NCI-H146 treated with DMSO at 0.1 percent for 48 hours (cell line): ENCODE data around the gene SNW1.
A peak's percentile ranks its signal among the peaks of the same experiment; 100 is the strongest.
"Not testable (repeated sequence)": the region's sequence is repeated elsewhere in the genome, so short reads cannot be mapped to it uniquely, and the experiment has no call there.

Experiments
- DNase-seq: peaks from one replicate; lab custom pipeline; 2025; ENCODE audit not compliant: unreplicated experiment; lab: John Stamatoyannopoulos, UW

SNW1 gene

DNA sequence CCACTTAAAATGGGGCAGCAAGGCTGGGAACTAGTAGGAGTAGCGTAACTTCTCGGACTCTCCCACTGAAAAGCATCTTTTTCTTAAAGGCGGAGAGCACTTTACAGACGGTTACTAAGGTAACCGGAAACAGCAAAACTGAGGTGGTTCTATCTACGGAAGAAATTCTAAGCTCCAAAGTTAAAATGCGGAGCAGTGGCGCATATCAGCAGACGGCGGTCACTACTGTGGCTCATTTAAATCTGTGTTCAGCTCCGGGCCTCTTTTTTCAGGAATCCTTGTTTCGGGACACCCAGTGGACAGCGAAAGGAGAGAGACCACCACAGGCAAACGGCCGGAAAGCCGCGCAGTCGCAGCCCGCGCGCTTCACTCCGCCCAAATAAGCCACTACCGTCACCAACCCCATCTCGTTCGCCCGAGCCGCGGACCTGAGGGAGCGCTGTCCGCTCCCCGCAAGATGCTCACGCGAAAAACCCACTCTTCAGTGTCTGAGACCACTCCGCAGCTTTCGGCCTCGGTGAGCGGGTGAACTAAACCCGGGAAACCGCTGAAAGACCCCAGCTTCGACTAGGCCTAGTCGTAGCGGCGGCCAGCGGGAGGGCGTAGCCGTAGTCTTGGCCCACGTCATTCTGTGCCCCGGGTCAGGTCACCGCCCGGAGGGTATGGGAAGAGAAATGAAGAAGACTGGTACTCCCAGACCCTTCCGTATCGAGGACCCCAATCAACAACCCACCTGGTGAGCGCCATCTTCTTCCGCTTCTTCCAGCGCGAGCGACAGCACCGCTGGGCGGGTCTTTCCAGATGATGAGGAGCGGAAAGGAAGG, at the start of gene SNW1:
TSS of gene SNW1 (minus strand) at position 776 of the 824 bp plus-strand sequence. CDS start at position 747, 29 bp downstream.
- DNase-seq = peak; percentile 20

GRCh38 chr14:77809011-77809410, 48.1 kb upstream of the SNW1 start:
- DNase-seq = no peak

- DNase-seq = no peak
These were observed 47.3 kb upstream of the SNW1 start for GRCh38 chr14:77808250-77808649.

DNA sequence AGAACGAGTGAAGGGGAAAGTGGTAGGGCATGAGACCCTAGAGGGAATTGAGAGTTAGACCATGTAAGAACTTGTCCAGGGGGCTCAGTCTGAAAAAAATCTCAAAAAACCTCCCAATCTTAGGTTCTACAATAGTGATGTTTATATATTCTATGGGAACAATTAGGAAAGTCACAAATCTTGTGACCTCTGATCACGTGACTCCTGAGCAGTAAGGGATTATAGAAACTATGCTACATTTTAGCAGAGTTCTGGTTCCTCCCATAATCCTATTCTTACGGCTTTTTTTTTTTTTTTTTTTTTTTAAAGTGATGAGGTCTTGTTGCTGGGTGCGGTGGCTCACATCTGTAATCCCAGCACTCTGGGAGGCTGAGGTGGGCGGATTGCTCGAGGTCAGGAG, 44.8 kb upstream of the SNW1 start:
- no peak for DNase-seq

- DNase-seq = peak; percentile 16
These were observed 43.6 kb upstream of the SNW1 start for GRCh38 chr14:77804592-77804991.

GRCh38 chr14:77800814-77801213, 39.9 kb upstream of the SNW1 start:
- DNase-seq = no peak

DNA sequence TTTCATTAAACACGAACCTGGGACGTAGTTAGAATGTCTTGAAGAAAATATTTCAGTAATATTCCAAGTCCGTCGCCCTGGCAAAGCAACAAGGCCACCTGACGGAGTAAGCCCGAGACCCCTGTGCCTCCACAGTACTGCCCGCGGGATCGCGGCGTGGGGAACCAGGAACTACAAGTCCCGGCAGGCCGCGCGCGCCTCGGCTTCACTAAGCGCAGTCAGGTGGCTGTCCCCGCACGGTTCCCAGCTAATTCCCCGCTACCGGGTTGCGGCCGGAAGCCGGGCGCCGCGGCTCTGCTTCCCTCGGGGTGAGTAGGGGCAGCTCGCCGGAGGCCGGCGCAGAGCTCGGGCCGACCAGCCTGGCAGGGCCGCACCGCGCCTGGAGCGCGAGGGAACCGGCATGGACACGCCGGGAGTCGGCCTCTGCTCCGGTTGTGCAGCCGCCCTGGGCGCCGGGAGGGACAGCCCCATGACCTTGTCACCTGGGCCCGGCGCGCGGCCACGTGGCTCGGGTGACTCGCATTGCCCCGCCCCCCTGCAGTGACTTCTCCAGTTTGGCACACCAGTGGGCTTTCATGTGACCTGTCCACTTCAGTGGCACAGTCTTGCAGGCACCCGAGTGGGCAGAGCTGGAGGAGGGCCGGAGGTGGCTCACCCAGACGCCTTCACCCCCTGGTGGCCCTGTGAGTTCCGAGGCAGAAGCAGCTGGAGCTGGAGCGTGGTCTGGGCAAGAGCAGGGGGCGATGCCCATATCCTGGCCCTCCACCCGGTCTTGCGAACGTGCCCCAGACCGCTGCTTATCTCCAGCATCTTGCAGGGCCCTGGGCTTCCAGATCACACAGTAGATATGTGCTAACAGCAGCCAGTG, 39.1 kb upstream of the SNW1 start, which contains the start of gene ADCK1:
TSS of gene ADCK1 (plus strand) at position 247 of the 868 bp plus-strand sequence. CDS start 18,870 bp downstream, outside the sequence.
- DNase-seq = peak; percentile 27

DNA sequence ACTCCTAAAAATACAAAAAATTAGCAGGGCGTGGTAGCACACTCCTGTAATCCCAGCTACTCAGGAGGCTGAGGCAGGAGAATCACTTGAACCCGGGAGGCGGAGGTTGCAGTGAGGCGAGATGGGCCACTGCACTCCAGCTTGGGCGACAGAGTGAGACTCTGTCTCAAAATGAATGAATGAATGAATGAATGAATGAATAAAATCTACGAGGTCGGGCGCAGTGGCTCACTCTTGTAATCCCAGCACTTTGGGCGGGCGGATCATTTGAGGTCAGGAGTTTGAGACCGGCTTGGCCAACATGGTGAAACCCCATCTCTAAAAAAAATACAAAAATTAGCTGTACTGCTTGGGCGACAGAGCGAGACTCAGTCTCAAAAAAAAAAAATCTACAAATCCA, 38.5 kb upstream of the SNW1 start:
- not testable (repeated sequence) for DNase-seq

- DNase-seq = no peak
These were observed 33.4 kb upstream of the SNW1 start for GRCh38 chr14:77794357-77794756.

- DNase-seq = not testable (repeated sequence)
These were observed 32.3 kb upstream of the SNW1 start for GRCh38 chr14:77793255-77793654.

DNA sequence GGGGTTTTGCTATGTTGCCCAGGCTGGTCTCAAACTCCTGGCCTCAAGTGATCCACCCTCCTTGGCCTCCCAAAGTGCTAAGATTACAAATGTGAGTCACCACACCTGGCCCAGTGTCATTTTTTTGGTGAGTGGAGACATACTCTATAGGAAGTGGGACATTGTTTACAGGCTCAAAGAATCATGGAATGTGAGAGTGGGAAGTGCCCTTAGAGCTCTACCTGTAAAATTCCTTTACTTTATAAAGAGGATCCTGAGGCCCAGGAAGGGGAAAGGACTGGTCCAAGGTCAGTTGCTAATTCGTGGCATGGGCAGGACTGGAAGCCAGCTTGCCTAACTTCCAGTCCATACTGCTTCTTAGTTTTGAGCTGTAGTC, 30.3 kb upstream of the SNW1 start:
- no peak for DNase-seq

GRCh38 chr14:77790566-77791224, 29.7 kb upstream of the SNW1 start:
- DNase-seq = no peak

GRCh38 chr14:77786148-77786547, 25.2 kb upstream of the SNW1 start:
- DNase-seq = no peak

- no peak for DNase-seq
These were observed 21.2 kb upstream of the SNW1 start for GRCh38 chr14:77782202-77782601.

DNA sequence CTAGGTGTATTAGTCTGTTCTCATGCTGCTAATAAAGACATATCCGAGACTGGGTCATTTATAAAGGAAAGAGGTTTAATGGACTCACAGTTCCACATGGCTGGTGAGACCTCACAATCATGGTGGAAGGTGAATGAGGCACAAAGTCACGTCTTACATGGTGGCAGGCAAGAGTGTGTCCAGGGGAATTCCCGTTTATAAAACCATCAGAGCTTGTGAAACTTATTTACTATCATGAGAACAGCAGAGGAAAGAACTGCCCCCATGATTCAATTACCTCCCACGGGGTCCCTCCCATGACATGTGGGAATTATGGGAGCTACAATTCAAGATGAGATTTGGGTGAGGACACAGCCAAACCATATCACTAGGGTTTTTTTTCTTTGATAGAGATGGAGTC, 13.0 kb upstream of the SNW1 start:
- not testable (repeated sequence) for DNase-seq

DNA sequence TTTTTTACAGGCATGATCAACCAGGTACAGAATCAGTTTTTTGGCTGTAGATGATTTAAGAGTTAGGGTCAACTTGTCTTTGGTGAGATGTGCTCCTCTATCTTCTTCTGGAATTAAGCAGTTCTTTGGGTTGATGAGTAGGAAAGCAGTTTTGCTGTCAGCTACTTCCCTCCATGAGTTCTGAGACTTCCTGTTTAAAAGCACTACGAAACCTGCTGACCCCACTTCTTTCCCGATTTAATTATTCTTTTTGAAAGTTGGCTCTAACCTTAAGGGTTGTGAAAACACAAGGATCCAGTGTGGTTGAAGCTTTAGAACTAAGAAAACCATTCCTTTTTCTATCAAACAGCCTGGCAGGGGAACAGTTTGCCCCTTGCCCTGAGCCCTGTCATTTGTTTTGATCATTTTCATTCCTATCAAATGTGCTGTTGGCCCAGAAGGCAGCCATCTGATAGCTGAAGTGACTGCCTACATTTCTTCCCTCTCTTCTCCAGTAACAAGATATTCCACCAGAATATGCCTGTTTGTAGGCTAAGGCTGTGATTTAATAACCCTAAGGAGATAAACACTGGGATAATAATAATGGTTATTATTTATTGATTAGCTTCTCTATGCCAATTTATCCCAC, 7.6 kb upstream of the SNW1 start:
- DNase-seq = not testable (repeated sequence)

- no peak for DNase-seq
These were observed 3.0 kb upstream of the SNW1 start for GRCh38 chr14:77763978-77764377.

DNA sequence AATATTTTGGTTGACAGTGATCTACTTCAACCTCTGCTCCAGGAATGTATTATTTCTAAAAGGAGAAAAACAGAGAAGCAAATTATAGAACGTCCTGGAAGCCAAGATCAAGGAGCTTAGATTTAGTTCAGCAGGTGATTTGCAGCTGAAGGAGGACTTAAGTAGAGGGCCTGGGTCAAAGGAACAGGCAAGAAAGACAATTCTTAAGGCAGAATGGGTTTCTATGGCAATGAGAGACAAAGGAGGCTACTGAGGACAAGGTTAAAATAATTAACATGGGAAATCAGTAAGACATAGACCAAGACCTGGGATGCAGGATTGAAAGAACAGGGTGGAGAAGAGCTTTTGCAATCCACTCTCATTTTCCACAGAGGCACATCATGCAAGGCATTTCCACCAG, 2.4 kb upstream of the SNW1 start:
- DNase-seq = no peak

GRCh38 chr14:77761205-77761931, 412 bp upstream of the SNW1 start:
- DNase-seq = peak; percentile 80

DNA sequence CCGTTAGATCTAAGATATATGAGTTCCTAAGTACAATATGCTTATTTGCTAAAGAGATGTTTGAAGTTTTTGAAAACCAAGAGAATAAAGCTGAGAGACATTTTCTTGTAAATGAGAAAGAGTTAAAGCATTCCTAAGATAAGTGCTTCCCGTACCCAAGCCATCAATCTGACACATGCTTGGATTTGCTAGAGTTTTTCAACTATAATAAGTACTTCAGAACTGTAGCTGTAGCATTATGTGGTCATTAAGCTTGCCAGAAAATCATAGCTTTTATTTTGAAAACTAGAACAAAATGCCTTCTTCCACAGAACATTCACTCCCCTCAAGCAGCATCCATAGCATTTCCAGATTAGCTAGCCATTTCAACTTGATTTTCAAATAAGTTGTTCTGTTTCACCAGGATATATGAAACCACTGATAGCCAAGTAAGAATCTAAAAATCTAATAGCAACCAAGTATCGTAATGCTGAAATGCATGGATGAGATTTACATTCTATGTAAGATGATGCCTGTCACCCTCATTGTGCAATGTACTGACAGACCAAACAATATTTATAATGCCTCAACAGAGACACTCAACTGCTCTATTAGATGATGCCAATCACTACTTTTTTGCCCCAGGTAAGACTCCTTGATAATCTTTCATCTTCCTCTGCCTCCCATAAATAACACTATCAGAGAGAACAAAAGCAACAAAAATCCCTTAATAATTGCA, 8.0 kb downstream of the SNW1 start:
- DNase-seq = no peak
